ENCODE data around the gene EIF3L.

The EIF3L gene

DNA sequence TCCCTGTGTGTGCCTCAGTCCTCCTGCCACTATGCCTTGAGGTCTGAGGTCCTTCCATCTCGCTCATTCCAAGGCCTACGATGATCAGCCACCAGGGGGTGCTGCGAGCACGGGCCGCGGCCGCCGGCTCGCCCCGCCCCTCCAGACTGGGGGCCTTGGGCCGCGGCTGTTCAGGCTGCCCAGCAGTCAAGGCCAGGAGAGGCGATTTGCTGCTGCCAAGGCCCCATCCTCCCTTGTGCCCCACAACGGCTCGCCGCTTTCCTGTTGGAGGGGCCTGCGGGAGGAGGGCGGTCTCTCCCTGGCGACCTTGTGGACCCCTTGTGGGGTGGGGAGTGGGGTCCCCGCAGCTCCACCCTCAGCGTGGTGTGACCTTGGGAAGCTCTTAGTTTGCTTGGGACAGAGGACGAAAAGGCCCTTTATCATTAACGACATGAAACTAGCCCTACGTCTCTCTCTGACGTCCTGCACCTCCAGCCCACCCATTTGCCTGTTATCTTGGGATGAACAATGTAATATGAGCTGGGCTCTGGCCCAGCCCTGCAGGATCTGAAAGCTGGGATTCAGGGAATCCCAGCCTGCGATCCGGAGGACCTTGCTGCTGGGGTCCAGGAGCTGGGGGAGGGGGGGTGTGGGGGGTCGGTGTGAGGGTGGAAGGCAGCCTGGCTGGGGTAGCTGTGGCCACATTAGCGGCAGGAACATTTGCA lies 31.4 kb upstream of the EIF3L start:
- peak; percentile 75 for DNase-seq

DNA sequence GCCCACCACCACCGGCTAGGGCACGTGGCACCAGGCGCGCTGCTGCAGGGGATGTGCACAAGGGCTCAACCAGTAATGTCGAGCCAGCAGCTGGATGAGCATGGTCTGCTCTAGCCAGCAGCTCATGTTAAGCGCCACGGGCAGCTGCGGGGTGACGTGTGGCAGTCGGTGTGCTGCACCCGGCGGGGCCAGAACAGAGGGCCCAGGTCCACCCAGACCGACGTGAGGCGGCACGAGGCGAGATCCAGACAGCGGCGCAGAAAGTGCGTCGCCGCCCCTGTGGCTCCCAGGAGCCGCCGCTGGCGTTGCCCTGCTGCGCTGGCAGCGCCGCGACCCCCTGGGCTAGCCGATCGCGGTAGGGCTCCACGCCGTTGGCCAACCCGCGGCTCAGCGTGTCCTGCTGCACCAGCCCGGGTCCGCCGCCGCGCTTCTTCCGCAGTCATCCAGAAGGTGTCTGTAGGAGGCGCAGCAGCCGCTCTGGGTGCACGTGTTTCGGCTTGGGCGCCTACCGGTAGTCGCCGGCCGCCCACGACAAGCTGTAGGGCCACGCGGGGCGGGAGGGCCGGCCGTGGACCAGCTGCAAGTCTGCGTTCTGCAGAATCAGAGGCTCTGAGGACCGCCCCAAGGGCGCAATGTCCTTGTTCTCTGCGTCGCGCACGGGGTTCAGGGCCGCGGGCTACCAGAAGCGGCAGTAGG lies 30.7 kb upstream of the EIF3L start:
- DNase-seq: peak; percentile 58

DNA sequence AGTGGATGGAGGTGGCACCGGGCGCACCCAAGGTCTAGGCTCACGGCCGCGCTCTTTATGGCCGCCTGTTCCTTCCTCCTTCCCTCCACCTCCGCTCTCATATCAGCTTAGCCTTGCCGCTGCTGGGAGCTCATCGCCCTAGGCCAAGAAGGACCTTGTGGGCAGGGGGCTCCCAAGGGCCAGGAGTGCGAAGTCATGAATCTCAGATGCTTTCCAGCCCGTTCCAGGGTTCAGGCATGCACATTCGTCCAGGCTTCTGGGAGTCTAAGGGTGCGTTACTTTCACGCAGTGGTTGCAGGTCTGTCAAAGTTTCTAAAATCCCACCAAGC lies 30.1 kb upstream of the EIF3L start:
- DNase-seq: no peak

DNA sequence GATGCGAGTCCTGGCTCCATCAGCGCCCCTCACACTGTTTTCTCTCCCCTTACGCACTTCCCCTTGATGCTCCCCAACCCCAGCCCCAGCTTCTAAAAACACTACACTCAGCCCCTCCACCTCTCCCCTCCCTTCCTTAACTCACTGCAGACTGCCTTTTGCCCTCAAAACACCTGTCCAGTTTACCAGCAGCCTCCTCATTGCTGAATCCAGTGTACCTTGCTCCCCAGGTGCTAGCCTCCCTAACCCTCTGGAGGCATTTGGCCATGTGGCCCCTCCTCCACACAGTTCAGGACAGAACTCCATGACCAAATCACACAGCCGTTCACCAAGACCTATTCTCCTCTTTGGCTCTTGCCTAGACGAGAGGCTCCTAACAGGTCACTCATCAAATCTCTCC lies 28.9 kb upstream of the EIF3L start:
- no peak for DNase-seq

DNA sequence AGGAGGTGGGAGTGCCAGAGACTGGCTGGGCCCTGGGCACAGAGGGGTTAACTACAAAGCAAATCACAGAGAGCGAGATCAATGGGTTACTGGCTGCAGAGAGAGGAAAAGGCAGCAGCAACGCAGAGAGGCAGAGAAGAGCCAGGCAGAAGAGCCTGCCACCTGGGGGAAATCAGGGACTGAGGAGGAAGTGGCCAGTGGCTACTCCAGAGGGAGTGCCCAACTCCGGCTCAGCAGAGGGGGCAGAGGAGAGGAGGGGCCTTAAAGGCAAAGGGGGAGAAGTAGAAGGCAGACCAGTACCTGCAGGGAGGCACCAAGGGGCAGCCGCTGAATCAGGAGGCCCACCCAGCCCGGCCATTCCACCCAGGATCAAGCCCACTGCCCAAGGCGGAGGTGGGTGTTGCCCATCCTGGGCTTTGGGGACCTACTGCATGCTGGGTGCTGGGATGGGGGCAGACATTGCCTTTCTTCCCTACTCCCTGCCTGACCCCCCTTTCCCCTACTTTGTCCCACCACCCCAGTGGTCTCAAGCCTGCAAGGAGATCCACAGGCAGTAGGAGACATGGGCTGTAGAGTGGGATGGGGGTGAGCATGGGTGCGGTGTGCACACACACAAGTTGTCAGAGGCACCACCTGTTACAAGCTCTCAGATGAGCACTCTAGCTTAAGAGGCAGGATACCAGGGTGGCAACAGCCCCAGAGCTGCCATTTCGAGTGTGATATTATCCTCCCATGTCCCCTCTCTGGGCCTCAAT lies 27.0 kb upstream of the EIF3L start:
- no peak for DNase-seq

DNA sequence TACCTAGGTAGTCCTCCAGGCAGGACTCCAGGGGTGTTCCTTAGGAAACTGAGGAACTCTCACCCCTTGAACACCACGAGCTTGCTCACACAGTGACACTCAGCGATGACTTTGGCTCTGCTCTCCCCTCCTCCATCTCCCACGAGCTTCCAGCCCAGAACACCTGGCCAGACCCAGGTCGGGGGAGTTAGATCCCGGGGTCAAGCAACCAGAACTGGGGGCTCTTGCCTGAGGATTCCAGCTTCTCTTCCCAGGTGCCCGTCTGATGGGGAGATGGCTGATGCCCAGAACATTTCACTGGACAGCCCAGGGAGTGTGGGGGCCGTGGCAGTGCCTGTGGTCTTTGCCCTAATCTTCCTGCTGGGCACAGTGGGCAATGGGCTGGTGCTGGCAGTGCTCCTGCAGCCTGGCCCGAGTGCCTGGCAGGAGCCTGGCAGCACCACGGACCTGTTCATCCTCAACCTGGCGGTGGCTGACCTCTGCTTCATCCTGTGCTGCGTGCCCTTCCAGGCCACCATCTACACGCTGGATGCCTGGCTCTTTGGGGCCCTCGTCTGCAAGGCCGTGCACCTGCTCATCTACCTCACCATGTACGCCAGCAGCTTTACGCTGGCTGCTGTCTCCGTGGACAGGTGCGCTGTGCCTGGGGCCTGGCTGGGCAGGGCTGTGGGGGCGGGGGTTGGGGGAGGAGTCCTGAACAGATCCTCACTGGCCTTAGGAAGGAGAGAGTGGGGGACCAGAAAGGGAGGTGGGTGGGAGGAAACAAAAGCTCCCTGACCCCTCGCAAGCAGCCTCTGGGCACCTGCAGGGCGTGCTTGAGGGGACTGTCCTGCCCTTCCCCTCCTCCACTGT lies 25.9 kb upstream of the EIF3L start, which contains the start of gene GALR3:
Gene GALR3 (plus strand): TSS at position 249 of the 852 bp plus-strand sequence. CDS start 25 bp downstream, at position 274.
- no peak for DNase-seq

DNA sequence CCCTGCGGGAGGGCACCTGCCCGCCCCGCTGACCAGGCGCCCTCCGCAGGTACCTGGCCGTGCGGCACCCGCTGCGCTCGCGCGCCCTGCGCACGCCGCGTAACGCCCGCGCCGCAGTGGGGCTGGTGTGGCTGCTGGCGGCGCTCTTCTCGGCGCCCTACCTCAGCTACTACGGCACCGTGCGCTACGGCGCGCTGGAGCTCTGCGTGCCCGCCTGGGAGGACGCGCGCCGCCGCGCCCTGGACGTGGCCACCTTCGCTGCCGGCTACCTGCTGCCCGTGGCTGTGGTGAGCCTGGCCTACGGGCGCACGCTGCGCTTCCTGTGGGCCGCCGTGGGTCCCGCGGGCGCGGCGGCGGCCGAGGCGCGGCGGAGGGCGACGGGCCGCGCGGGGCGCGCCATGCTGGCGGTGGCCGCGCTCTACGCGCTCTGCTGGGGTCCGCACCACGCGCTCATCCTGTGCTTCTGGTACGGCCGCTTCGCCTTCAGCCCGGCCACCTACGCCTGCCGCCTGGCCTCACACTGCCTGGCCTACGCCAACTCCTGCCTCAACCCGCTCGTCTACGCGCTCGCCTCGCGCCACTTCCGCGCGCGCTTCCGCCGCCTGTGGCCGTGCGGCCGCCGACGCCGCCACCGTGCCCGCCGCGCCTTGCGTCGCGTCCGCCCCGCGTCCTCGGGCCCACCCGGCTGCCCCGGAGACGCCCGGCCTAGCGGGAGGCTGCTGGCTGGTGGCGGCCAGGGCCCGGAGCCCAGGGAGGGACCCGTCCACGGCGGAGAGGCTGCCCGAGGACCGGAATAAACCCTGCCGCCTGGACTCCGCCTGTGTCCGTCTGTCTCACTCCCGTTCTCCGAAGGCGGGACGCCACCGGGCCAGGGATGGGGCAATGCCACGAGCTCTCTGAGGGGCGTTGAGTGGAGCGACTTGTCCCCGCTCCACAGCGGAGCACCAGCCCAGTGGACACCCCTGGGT lies 24.3 kb upstream of the EIF3L start:
- DNase-seq: no peak

DNA sequence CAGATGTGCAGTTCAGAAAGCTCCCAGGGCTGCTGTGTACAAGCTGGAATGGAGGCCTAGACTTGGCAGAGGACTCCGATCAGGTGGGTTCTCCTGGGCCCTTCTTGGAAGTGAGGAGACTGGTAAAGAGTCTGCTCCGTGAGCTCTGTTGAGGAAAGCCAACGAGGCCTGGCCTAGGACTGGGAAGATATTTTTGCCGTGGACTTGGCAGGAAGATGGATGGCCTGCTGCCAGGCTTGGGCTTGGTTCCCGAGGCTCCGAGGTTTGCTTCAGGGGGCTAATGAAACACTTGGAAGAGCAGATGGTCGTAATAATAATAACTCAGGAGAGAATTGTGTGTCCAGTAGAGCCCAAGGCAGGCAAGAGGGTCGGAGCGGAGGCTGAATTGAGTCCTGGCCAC lies 22.2 kb upstream of the EIF3L start:
- no peak for DNase-seq

DNA sequence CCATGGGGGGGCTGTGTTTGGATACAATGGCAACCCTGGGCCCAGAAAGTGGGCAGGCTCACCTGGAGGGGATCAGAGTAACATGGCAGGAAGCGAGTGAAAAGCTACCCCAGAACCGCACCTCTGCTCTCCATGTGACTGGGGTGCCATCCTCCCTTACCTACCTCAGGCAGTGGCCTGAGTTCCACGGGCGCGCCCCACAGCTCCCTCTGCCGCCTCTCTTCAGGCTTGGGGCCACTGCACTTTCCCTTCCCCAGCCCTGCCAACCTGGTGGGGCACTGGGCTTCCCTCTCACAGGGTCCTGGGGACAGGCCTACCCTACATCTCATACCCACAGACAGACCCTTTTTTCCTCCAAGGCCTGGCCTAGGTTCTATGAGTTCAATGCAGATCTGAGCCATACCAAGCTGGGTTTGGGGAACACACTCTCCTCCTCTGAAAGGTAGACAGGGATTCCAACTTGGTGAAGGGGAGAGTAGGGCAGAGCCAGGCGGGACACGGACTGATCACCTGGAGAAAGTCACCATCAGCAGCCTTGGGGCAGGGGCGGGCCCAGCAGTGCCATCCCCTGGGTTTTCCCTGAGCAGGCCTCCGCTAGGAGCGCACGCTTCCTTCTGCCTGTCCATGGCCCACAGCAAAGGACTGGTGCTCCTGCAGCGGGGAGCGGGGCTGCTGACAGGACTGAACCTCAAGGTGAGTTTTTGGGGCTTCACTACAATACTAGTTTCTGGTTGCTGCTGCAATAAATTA lies 19.0 kb upstream of the EIF3L start:
- no peak for DNase-seq

DNA sequence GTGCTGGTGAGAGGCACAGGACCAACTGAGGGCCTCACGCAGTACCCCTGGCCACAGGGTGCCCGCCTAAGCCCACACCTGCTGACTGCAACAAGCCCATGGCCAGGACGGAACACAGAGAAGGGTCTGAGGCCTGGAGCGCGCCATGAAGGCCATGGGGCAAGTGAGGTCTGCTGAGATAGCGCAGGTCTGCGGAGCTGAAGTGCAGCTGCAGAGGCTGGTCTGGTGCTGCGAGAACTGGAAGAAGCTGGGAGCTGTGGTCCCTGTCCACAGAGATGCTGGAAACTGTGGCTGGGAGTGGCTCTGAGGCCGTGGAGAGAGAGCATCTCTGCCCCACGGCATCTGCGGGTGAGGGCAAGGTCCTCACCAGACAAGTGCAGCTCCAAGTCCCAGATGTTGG lies 17.7 kb upstream of the EIF3L start:
- no peak for DNase-seq

DNA sequence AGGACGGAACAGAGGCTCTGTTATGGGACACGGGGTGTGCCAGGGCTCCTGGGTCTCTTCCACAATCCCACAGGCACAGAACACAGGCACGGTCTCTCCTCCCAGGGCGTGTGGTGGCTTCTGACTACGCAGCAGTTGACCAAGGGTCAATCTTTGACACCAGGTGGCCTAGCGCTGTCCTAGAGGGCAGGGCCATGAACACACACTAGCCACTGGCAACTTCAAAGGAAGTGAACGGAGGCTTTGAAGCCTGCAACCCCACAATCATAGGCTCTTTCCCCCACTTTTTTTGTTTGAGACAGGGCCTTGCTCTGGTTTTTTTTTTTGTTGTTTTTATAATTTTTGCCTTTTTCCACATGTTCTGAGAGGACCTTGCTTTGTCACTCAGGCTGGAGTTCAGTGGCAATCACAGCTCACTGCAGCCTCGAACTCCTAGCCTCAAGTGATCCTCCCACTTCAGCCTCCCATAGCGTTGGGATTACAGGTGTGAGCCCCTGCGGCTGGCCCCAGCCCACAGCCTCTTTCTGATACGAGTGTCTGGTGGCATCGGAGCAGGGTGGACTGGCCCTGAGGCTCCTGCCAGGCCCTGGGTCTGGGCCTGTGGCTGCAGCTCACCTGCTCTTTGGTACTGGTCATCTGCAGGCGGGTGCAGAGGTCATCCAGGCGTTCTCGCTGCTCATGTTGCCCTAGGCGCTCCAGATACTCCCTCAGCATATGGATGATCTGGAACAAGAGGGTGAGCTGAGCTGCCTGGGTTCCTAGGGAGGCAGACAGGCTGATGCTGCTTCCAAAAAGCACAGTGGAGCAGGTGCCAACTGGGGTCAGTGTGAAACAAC lies 17.0 kb upstream of the EIF3L start:
- DNase-seq: no peak

DNA sequence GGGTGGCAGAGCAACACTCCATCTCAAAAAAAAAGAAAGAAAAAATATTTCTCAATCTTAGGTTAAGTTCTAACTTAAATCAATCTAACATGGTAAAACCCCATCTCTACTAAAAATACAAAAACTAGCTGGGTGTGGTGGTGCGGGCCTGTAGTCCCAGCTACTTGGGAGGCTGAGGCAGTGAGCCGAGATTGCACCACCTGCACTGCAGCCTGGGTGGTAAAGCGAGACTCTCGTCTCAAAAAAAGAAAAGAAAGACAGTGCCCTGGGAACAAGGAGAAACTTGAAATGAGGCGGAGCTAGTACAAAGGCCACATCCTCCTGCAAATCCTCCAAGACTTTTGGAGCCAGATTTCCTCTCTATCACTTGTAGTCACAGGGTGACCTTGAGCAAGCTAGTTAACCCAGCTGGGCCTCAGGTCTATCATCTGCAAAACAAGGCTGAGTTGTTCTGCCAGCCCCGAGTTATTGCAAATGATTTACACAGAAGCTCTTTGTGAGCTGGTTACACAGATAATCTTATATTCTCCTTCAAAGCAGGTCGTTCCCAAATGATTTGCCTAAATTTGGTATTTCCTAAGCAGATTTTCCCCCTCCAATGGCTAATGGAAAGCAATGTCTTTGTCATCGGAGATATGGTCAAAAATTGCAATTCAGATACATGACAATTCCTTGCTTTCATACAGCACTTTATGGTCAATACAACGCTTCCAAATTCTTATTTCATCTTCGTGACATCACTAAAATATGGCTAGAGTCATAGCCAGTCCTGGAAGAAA lies 7.0 kb upstream of the EIF3L start:
- DNase-seq: no peak

DNA sequence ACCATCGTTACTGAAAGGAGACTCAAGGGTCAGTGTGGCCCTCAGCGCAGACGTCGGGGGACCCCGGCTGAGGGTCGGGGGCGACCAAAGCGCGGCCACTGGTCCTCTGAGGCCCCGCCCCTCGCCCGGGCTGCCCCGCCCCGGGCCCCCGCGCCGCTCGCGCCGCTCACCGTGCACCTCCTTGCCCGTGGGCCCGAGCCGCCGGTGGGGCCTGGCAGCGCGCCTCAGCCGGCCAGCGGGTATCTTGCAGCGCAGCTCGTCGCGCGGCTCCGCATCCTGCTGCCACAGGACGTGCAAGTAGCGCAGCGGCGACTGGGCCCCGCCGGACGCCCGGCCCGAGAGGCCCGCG lies 5.5 kb upstream of the EIF3L start:
- DNase-seq: no peak

DNA sequence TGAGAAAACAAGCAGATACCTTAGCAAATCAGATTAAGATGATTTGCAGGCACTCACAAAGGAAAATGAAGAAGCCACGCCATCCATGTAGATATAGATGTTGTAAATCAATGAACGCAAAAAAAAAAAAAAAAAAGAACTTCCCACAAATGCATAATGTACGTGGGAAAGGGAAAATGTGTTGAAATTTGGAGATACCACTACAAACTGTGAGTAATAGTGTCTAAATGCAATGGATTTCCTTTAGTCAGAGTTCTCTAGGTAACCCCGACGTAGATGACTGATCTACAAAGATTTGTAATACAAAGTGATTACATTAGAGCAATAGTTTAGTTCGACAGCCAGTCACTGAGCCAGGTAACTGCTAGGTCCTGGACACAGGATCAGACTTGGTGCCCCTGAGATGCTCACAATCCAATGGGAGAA lies 4.3 kb upstream of the EIF3L start:
- no peak for DNase-seq

DNA sequence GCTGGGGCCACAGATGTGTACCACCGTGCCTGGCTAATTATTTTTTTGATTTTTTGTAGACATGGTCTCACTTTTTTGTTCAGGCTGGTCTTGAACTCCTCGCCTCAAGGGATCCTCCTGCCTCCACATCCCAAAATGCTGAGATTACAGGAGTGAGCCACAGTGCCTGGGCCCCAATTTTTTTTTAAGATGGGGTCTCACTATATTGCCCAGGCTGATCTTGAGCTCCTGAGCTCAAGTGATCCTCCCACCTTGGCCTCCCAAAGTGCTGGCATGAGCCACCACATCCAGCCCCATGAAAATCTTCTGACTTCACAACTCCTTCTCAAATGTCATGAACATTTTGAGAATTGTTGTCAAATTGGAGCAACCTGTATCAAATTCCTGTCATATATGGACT lies 2.8 kb upstream of the EIF3L start:
- no peak for DNase-seq

DNA sequence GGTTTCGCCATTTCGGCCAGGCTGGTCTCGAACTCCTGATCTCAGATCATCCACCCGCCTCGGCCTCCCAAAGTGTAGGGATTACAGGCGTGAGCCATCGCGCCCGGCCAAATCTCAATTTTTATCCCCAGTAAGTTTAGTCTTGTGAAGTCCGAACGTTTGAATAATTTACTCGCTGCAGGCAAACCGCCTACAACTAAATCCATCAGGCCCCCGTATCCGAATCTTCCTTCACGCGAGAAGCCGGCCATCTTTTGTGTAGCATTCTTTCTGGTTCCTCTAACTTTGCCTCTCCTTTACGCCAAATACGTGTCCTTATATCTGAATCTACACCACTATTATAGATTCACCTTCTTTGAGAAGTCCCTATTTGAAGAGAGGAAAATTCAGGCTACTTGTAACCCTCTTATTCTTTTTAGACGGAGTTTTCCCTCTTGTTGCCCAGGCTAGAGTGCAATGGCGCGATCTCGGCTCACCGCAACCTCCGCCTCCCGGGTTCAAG lies 581 bp upstream of the EIF3L start:
- DNase-seq: no peak

DNA sequence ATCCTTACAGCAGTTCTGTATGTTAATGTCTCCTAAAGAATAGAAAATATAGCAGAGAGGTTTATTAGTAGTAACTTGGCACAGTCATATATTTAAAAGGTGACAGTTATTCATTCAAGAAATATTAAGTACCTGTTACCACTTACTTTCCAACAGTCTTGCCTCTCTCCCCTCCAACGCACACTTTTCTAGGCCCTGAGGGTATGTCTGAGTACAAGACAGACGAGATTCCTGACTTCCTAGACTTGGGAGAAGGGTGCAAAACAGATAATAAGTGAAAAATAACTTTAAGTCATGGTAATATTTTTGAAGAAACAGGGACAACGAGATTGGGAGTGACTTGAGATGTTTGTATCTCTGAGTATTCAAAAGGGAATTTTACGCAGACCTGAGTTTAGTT lies 1.6 kb downstream of the EIF3L start:
- no peak for DNase-seq

DNA sequence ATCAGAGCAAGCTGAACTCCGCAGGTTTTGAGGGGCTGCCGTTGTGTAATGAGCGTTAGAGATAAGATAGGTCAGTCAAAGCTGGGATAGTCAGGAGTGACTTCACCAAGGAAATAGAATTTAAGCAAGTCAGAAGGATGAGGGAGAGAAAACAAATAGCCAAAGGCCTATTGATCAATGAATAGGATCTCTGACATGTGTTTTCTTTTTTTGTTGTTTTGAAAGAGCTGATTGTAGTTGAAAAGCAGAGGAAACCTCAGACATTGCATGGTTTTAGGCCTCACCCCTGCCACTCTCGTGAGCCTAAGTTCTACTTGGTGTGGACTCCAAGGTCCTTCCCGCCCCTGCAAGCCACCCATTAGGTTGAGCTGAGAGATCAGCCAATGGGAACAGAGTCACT lies 3.2 kb downstream of the EIF3L start:
- no peak for DNase-seq

DNA sequence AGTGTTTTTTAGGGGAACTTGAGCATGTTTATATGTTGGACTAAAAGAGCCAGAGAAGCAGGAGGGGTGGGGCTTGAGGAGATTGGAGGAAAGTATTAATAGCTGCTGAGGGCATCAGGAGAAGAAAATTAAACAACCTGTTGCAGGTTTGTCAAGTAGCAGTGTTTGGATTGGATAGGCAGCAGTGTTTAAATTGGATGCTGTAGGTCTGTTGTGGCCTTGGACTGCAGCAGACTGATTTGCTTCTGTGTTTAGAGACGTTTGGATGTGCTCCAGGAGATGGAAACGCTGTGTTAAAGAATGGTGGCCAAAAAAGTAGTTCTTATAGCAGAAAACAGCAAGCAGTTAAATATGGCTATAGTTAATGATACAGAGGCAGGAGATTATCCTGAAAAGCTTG lies 5.7 kb downstream of the EIF3L start:
- no peak for DNase-seq
